ENCODE measurements around the gene SCYL2. TPM values are rescaled to one million over a fixed set of nuclear protein-coding genes. Genes with fewer than 3 reads are reported as not detected.
"Not testable (repeated sequence)": the region's sequence is repeated elsewhere in the genome, so short reads cannot be mapped to it uniquely, and the experiment has no call there.

The SCYL2 gene
- total and polyA plus RNA-seq, 2 donors from 2014 or later = 10.3 to 41.7 TPM

DNA sequence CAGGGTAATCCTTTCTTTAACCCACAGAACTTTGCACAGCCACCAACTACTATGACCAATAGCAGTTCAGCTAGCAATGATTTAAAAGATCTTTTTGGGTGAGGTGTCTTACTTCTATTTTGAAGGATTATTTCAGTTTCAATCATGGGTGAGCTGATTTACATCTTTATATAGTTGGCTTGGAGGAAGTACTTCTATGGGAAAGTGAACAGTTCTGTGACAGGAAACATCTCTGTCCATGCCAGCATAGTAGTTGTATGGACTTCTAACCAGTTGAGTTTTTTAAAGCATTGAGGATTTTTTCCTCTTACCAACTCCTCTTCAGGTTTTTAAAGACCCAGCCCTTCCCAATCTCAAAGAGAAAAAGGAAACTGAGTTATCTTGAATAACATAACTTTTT, 72.1 kb downstream of the SCYL2 start:
- no peak for DNase-seq
- TF ChIP-seq, protein P1, sequence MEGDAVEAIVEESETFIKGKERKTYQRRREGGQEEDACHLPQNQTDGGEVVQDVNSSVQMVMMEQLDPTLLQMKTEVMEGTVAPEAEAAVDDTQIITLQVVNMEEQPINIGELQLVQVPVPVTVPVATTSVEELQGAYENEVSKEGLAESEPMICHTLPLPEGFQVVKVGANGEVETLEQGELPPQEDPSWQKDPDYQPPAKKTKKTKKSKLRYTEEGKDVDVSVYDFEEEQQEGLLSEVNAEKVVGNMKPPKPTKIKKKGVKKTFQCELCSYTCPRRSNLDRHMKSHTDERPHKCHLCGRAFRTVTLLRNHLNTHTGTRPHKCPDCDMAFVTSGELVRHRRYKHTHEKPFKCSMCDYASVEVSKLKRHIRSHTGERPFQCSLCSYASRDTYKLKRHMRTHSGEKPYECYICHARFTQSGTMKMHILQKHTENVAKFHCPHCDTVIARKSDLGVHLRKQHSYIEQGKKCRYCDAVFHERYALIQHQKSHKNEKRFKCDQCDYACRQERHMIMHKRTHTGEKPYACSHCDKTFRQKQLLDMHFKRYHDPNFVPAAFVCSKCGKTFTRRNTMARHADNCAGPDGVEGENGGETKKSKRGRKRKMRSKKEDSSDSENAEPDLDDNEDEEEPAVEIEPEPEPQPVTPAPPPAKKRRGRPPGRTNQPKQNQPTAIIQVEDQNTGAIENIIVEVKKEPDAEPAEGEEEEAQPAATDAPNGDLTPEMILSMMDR (IDR thresholded peaks at IDR 0.05; ENCODE audit: borderline replicate concordance, extremely low read depth, insufficient read depth) = no peak
- intact Hi-C loops (cut with DNase I) = no loop called here
- no peak for FAIRE-seq
- H3K9me3 ChIP-seq (ENCODE audit: control insufficient read depth in 2 of 3, insufficient read depth in 1 of 3, low read length in 3 of 3) = no peaks in the 10 kb centered on the region
- H3K9ac ChIP-seq (ENCODE audit: low read length in 3 of 3) = no peak overlapping the region
- H3K27me3 ChIP-seq (ENCODE audit: control insufficient read depth, insufficient read depth, low read length) = no peaks in the 10 kb centered on the region
- peaks cover 9 to 29% (median 23%) of the 10 kb centered on the region in 3 donors for H3K36me3 ChIP-seq (ENCODE audit: control insufficient read depth in 2 of 3, insufficient read depth in 3 of 3, low read length in 3 of 3)
- no peaks in the 10 kb centered on the region for H3K4me1 ChIP-seq (ENCODE audit: control insufficient read depth in 2 of 3, insufficient read depth in 2 of 3, low read depth in 1 of 3, low read length in 3 of 3)
- H3K27ac ChIP-seq (ENCODE audit: low read depth in 2 of 2, low read length in 2 of 2) = no peak overlapping the region
- no peak overlapping the region for H3K4me3 ChIP-seq (ENCODE audit: low read length in 3 of 3)

DNA sequence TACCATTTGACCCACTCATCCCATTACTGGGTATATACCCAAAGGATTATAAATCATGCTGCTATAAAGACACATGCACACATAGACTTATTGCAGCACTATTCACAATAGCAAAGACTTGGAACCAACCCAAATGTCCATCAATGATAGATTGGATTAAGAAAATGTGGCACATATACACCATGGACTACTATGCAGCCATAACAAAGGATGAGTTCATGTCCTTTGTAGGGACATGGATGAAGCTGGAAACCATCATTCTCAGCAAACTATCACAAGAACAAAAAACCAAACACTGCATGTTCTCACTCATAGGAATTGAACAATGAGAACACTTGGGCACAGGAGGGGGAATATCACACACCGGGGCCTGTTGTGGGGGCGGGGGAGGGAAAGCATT, 75.9 kb downstream of the SCYL2 start:
- DNase-seq; H3K27me3 ChIP-seq (ENCODE audit: control insufficient read depth, insufficient read depth, low read length); H3K4me1 ChIP-seq (ENCODE audit: control insufficient read depth in 2 of 3, insufficient read depth in 2 of 3, low read depth in 1 of 3, low read length in 3 of 3); intact Hi-C loops (cut with DNase I); FAIRE-seq; H3K9me3 ChIP-seq (ENCODE audit: control insufficient read depth in 2 of 3, insufficient read depth in 1 of 3, low read length in 3 of 3); H3K4me3 ChIP-seq (ENCODE audit: low read length in 3 of 3); H3K9ac ChIP-seq (ENCODE audit: low read length in 3 of 3); H3K27ac ChIP-seq (ENCODE audit: low read depth in 2 of 2, low read length in 2 of 2): not testable (repeated sequence)
- peaks cover 2 to 12% (median 7%) of the 10 kb centered on the region in 3 donors for H3K36me3 ChIP-seq (ENCODE audit: control insufficient read depth in 2 of 3, insufficient read depth in 3 of 3, low read length in 3 of 3)

DNA sequence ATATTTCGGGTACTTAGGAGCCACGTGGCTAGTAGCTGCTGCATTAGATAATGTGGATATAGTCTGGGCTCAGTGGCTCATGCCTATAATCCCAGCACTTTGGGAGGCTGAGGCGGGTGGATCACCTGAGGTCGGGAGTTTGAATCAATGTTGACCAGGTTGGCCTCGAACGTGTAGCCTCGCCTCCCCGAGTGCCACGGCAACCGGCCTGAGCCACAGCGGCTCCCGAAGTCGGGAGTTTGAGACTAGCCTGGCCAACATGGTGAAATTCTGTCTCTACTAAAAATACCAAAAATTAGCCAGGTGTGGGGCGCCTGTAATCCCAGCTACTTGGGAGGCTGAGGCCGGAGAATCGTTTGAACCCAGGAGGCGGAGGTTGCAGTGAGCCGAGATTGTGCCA, 77.4 kb downstream of the SCYL2 start:
- H3K9ac ChIP-seq (ENCODE audit: low read length in 3 of 3); H3K36me3 ChIP-seq (ENCODE audit: control insufficient read depth in 2 of 3, insufficient read depth in 3 of 3, low read length in 3 of 3); DNase-seq; FAIRE-seq; intact Hi-C loops (cut with DNase I); H3K27ac ChIP-seq (ENCODE audit: low read depth in 2 of 2, low read length in 2 of 2); H3K4me3 ChIP-seq (ENCODE audit: low read length in 3 of 3); H3K27me3 ChIP-seq (ENCODE audit: control insufficient read depth, insufficient read depth, low read length); H3K4me1 ChIP-seq (ENCODE audit: control insufficient read depth in 2 of 3, insufficient read depth in 2 of 3, low read depth in 1 of 3, low read length in 3 of 3); H3K9me3 ChIP-seq (ENCODE audit: control insufficient read depth in 2 of 3, insufficient read depth in 1 of 3, low read length in 3 of 3): not testable (repeated sequence)

DNA sequence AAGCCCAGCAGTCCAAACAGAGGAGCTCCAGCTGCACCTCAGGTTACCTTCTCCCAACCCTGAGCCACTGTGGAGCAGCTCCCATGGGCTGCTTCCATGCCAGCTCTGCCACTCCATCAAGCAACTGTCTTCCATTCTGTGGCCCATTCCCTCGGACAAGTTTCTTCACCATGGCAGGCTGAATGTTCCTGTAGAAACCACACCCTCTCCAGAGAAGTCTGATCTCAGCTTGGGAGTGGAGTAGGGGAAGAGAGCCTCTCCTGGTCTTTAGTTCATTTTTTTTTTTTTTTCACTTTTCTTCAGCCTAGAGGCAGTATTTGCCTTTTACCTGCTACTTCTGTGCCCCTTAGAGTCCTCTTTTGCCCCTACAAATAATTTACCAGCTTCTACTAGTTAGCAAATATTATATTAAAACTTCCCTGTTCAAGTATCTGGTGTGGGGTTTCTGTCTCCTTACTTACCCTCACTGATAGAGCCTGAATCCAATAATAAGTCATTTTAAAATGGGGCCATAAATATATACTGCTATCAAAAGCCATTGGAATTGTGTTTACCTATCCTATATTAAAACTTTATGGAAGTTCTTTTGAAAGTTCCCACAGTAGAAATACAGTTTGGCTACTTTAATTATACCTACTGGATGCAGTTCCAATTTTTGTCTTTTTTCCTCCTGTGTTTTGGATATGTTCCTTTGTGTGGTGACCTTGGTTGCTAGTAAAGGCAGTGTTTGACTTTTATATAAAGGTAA, 78.2 kb downstream of the SCYL2 start:
- intact Hi-C loops (cut with DNase I) = no loop called here
- no peaks in the 10 kb centered on the region for H3K9me3 ChIP-seq (ENCODE audit: control insufficient read depth in 2 of 3, insufficient read depth in 1 of 3, low read length in 3 of 3)
- no peak for FAIRE-seq
- no peak for DNase-seq
- H3K4me3 ChIP-seq (ENCODE audit: low read length in 3 of 3) = no peak overlapping the region
- H3K4me1 ChIP-seq (ENCODE audit: control insufficient read depth in 2 of 3, insufficient read depth in 2 of 3, low read depth in 1 of 3, low read length in 3 of 3) = no peaks in the 10 kb centered on the region
- no peak overlapping the region for H3K27ac ChIP-seq (ENCODE audit: low read depth in 2 of 2, low read length in 2 of 2)
- TF ChIP-seq, protein P1 (IDR thresholded peaks at IDR 0.05; ENCODE audit: borderline replicate concordance, extremely low read depth, insufficient read depth) = no peak
- no peak overlapping the region for H3K9ac ChIP-seq (ENCODE audit: low read length in 3 of 3)
- H3K36me3 ChIP-seq (ENCODE audit: control insufficient read depth in 2 of 3, insufficient read depth in 3 of 3, low read length in 3 of 3) = no peaks in the 10 kb centered on the region
- no peaks in the 10 kb centered on the region for H3K27me3 ChIP-seq (ENCODE audit: control insufficient read depth, insufficient read depth, low read length)

Data from kidney (tissue), 14 donors.